Epidermal melanocyte (primary cell): Measurements from ENCODE around the gene SH3RF3.

ENCODE experiments used
- DNase-seq: peaks from one replicate; pipeline ENCODE4 v3.0.0; 2011; ENCODE audit warnings: low spot score; ENCODE audit not compliant: insufficient read length

Gene SH3RF3

DNA sequence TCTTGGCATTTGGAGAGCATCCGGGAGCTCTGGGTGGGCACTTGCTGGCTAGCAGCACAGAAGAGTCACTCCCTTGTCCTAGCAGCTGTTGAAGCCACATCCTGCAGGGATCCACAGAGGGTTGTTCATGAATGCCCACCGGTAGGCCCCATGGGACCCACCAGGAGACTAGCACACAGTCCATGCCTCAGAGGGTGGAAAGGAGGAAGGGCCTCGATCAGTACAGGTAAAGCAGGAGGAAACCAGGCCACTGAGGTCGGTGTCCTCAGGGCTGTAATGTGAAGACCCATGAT lies 279.0 kb downstream of the SH3RF3 start:
- DNase-seq, result no peak

GRCh38 chr2:109409321-109410038 lies 280.5 kb downstream of the SH3RF3 start:
- DNase-seq, result no peak

GRCh38 chr2:109410039-109410815 lies 281.2 kb downstream of the SH3RF3 start:
- DNase-seq, result no peak

DNA sequence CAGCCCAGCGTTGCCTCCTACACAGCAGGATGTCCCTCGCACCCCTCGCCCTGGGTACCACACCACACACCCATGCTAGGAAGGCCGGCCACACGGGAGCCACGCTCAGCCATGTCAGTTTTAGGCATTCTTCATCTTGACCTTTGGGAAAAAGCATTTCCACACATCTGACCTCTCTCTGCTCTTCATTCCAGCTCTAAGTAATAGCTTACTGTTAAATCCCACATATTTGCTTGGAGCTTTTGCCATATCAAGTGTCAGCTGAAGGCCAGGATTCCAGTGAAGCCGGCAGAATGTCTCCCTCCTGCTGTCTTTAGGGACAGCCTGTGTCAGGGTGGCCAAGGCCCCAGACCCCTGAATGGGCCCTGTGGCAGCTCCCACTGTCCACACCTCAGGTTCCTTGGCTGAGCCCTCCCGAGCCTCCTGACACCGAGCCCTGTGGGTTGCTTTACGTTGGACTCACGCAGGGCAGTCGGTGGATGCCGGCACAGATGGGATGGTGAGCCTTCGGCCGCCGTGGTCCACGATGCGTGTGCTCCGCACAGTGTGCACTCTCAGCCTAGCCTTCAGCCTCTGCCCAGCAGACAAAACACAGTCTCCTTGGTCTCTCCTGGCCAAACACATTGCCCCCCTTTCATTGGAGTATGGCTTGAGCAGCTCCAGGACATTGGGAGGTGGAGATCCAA lies 282.8 kb downstream of the SH3RF3 start:
- no peak for DNase-seq

- DNase-seq, result no peak
Measured at GRCh38 chr2:109415581-109416013, 286.6 kb downstream of the SH3RF3 start.

- DNase-seq, result no peak
Measured at GRCh38 chr2:109417701-109418335, 288.8 kb downstream of the SH3RF3 start.

GRCh38 chr2:109418716-109419115 lies 289.7 kb downstream of the SH3RF3 start:
- no peak for DNase-seq

DNA sequence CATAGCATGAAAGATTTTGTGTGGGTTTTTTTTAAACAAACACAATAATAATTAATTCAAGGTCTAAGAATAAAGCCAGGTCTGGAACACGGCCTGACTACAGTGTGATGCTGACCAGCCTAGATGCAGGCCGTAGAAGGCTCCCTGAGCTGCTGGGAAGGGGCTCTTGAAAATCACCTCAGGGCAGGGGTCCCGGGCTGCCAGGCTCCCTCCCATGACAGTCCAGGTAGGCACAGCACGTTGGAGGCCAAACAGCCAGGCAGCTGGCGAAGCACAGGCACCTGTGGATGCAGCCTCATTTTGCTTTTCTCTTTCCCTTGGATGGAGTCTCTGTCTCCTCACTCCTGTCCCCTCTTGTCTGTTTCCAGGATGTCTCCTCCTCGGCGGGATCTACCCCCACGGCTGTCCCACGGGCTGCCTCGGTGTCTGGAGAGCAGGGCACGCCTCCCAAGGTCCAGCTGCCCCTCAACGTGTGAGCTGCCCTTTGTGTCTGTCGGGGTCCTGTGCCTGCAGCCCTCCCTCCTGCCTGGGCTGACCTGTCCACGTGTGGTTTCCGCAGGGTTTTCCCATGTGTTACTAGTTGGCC lies 290.3 kb downstream of the SH3RF3 start:
- DNase-seq, result no peak

- DNase-seq, result no peak
Measured at GRCh38 chr2:109419960-109420370, 291.0 kb downstream of the SH3RF3 start.

DNA sequence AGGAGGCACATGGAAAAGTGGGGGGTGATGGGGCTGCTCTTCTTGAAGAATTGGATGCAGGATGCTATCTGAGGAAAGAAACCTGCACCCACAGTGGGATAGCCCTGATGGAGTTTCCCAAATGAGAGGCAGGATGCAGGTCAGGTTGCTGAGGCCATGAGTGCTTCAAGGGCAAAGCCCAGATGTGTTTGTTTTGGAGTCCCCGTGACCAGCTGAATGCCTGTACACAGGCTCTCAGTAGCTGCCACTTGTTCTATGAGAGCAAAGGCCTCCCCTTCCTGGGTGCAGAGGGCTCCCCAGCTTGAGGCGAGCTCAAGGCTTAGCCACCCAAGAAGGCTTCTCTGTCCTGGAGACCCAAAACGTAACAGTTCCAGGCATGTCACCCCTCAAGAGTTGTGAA lies 292.1 kb downstream of the SH3RF3 start:
- no peak for DNase-seq

DNA sequence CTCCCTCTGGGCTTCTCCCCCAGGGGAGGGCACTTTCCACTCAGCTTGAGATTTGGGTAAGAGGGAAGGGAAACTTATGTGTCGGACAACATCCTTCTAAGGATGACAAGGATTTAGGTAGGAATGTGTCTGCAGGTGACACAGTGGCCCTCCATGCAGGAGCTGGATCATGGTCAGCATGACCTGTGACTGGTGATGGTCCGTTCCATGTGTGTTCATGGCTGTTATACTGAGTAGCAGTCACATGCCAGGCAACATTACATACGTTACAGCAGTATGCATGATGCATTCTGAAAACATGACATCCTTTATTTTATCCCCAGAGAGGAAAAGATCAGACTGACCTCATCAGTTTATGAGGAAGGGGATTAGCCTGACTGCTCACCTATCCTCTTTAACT lies 292.6 kb downstream of the SH3RF3 start:
- DNase-seq, result no peak

- no peak for DNase-seq
Measured at GRCh38 chr2:109422071-109422757, 293.2 kb downstream of the SH3RF3 start.

- DNase-seq, result no peak
Measured at GRCh38 chr2:109422758-109423500, 293.9 kb downstream of the SH3RF3 start.

GRCh38 chr2:109423556-109424359 lies 294.8 kb downstream of the SH3RF3 start:
- no peak for DNase-seq

- DNase-seq, result no peak
Measured at GRCh38 chr2:109425411-109425810, 296.4 kb downstream of the SH3RF3 start.

DNA sequence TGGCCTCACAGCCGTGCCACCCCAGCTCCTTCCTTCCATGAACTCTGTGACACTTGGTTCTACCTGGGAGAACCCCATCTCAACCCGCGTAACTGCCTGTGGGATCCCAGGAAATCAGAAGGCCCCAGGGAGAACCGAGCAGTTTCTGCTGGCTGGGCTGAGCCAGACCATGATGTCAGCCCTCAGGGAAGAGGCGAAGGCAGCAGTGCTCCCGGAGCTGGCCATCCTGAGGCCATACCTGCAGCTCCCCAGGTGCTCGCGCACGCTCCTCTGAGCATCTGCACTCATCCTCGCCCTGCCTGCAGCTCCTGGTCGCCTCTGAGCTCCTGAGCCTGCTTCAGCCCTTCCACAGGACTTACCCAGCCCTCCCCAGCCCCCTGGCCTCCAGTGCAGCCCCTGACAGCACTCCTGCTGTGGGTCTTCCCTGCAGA lies 298.7 kb downstream of the SH3RF3 start:
- DNase-seq, result no peak

- DNase-seq, result no peak
Measured at GRCh38 chr2:109428281-109428680, 299.3 kb downstream of the SH3RF3 start.

GRCh38 chr2:109428841-109429566 lies 300.0 kb downstream of the SH3RF3 start:
- no peak for DNase-seq
